Suprapubic skin (tissue), 4 donors: ENCODE data around the gene SHROOM3. TPM values are rescaled to one million over a fixed set of nuclear protein-coding genes. Genes with fewer than 3 reads are reported as not detected.

Source experiments
- DNase-seq, 2 donors: peaks; one replicate each; pipeline ENCODE4 v3.0.0-alpha.2; 2019; ENCODE audit warnings: low spot score in 2 of 2
- H3K27ac ChIP-seq: fragments of 200-600 bp; sonication (generic); one replicate; pipeline ENCODE4 v1.5.1; 2019
- H3K27me3 ChIP-seq: fragments of 200-600 bp; sonication (generic); one replicate; pipeline ENCODE4 v1.5.1; 2019
- H3K36me3 ChIP-seq: fragments of 200-600 bp; sonication (generic); one replicate; pipeline ENCODE4 v1.5.1; 2019
- H3K4me1 ChIP-seq: fragments of 200-600 bp; sonication (generic); one replicate; pipeline ENCODE4 v1.5.1; 2019
- H3K4me3 ChIP-seq: fragments of 200-600 bp; sonication (generic); one replicate; pipeline ENCODE4 v1.5.1; 2019; ENCODE audit warnings: mild to moderate bottlenecking
- H3K9me3 ChIP-seq: fragments of 200-600 bp; sonication (generic); one replicate; pipeline ENCODE4 v1.5.1; 2019
- CTCF ChIP-seq, 2 donors: fragments of 200-600 bp in 1 of 2; fragments of 450-650 bp in 1 of 2; sonication (generic) in 1 of 2; IDR thresholded peaks; one replicate each; pipeline ENCODE4 v1.5.1; 2016 to 2019; ENCODE audit warnings: antibody characterized with exemption in 2 of 2, mild to moderate bottlenecking in 1 of 2, moderate library complexity in 1 of 2
- EP300 ChIP-seq: sonication (generic); formaldehyde crosslinking; IDR thresholded peaks from one replicate; pipeline ENCODE4 v1.6.1; 2017; ENCODE audit warnings: antibody characterized with exemption
- POLR2A ChIP-seq, 2 donors: fragments of 450-650 bp; IDR thresholded peaks; one replicate each; pipeline ENCODE4 v1.6.1; 2017; ENCODE audit warnings: antibody characterized with exemption in 2 of 2, mild to moderate bottlenecking in 2 of 2, moderate library complexity in 2 of 2
- POLR2AphosphoS5 ChIP-seq, 3 donors: sonication (generic); formaldehyde crosslinking; IDR thresholded peaks; one replicate each; pipeline ENCODE4 v1.6.1; 2017; ENCODE audit warnings: antibody characterized with exemption in 3 of 3
- WGBS: methylation state at CpG from one replicate; pipeline ENCODE4 v1.1.5; 2018; 5-methylcytosine and 5-hydroxymethylcytosine counted together
- total RNA-seq, 4 donors: library from RNA; depleted of rRNA; stranded (reverse); fragments of >200 nt; gene quantifications; one replicate each; pipeline ENCODE4 v1.1.0, GENCODE V29; 2016

The SHROOM3 gene
- total RNA-seq, 4 donors from 2014 or later, result 25.7 to 41.4 (median 29.8) TPM

GRCh38 chr4:76655566-76656479 is 220.8 kb downstream of the SHROOM3 start:
- no peak for DNase-seq
- H3K36me3 ChIP-seq, result no peaks in the 10 kb centered on the region
- TF ChIP-seq CTCF (IDR thresholded peaks at IDR 0.05) (no peak), POLR2A (IDR thresholded peaks at IDR 0.05) (no peak), EP300 (no peak), POLR2AphosphoS5 (IDR thresholded peaks at IDR 0.05) (no peak)
- H3K27me3 ChIP-seq, result no peaks in the 10 kb centered on the region
- no peak overlapping the region for H3K27ac ChIP-seq
- no peaks in the 10 kb centered on the region for H3K9me3 ChIP-seq
- no peak overlapping the region for H3K4me3 ChIP-seq
- 76% methylated on average over 6 of the region's 6 CpGs for WGBS
- no peaks in the 10 kb centered on the region for H3K4me1 ChIP-seq

GRCh38 chr4:76657443-76657842 is 222.4 kb downstream of the SHROOM3 start:
- H3K4me3 ChIP-seq, result no peak overlapping the region
- no peaks in the 10 kb centered on the region for H3K4me1 ChIP-seq
- H3K27ac ChIP-seq, result no peak overlapping the region
- no peaks in the 10 kb centered on the region for H3K9me3 ChIP-seq
- WGBS, result 77% methylated on average over 2 of the region's 2 CpGs
- H3K27me3 ChIP-seq, result no peaks in the 10 kb centered on the region
- no peaks in the 10 kb centered on the region for H3K36me3 ChIP-seq
- no peak for DNase-seq
- TF ChIP-seq POLR2A (IDR thresholded peaks at IDR 0.05) (no peak), EP300 (no peak), CTCF (IDR thresholded peaks at IDR 0.05) (no peak), POLR2AphosphoS5 (IDR thresholded peaks at IDR 0.05) (no peak)

- no peak for DNase-seq
- no peak overlapping the region for H3K4me3 ChIP-seq
- no peaks in the 10 kb centered on the region for H3K27me3 ChIP-seq
- no peaks in the 10 kb centered on the region for H3K36me3 ChIP-seq
- no peak overlapping the region for H3K27ac ChIP-seq
- H3K4me1 ChIP-seq, result no peaks in the 10 kb centered on the region
- H3K9me3 ChIP-seq, result no peaks in the 10 kb centered on the region
- no peak for TF ChIP-seq EP300
- TF ChIP-seq POLR2A (IDR thresholded peaks at IDR 0.05), result no peak
- TF ChIP-seq CTCF (IDR thresholded peaks at IDR 0.05), result no peak
- TF ChIP-seq POLR2AphosphoS5 (IDR thresholded peaks at IDR 0.05), result no peak
- 74% methylated on average over 3 of the region's 3 CpGs for WGBS
These were observed 223.4 kb downstream of the SHROOM3 start for GRCh38 chr4:76658231-76659102.

- Histone ChIP-seq H3K36me3 (no peaks in the 10 kb centered on the region), H3K4me1 (no peaks in the 10 kb centered on the region), H3K27ac (no peak overlapping the region), H3K4me3 (no peak overlapping the region), H3K27me3 (no peaks in the 10 kb centered on the region), H3K9me3 (no peaks in the 10 kb centered on the region)
- WGBS, result 83% methylated on average over 1 of the region's 1 CpG
- no peak for DNase-seq
- TF ChIP-seq CTCF (IDR thresholded peaks at IDR 0.05) (no peak), POLR2A (IDR thresholded peaks at IDR 0.05) (no peak), EP300 (no peak), POLR2AphosphoS5 (IDR thresholded peaks at IDR 0.05) (no peak)
These were observed 224.1 kb downstream of the SHROOM3 start for GRCh38 chr4:76659103-76659490.

GRCh38 chr4:76663824-76664223 is 228.8 kb downstream of the SHROOM3 start:
- no peak for DNase-seq
- Histone ChIP-seq H3K27me3 (no peaks in the 10 kb centered on the region), H3K9me3 (no peaks in the 10 kb centered on the region), H3K27ac (no peak overlapping the region), H3K4me3 (no peak overlapping the region), H3K36me3 (no peaks in the 10 kb centered on the region), H3K4me1 (no peaks in the 10 kb centered on the region)
- TF ChIP-seq POLR2AphosphoS5 (IDR thresholded peaks at IDR 0.05) (no peak), CTCF (IDR thresholded peaks at IDR 0.05) (no peak), EP300 (no peak), POLR2A (IDR thresholded peaks at IDR 0.05) (no peak)
- WGBS, result 68% methylated on average over 1 of the region's 1 CpG
